DOHH2 (cell line): Measurements from ENCODE around the gene PARP9.

ENCODE experiments used
- H3F3A ChIP-seq: fragments of 200-600 bp; sonication (generic), shearing (Covaris generic); 2 replicates; pipeline ENCODE4 v1.6.0; 2016; ENCODE audit warnings: antibody characterized with exemption, mild to moderate bottlenecking; ENCODE audit not compliant: control insufficient read depth, insufficient read depth
- H3K27ac ChIP-seq: fragments of 200-600 bp; sonication (generic); 2 replicates; pipeline ENCODE4 v1.5.1; 2014; ENCODE audit warnings: low read depth, mild to moderate bottlenecking, low read length, moderate library complexity
- H3K27me3 ChIP-seq: fragments of 200-600 bp; sonication (generic); 2 replicates; pipeline ENCODE4 v1.6.1; 2014; ENCODE audit warnings: mild to moderate bottlenecking, low read length, mixed read lengths; ENCODE audit not compliant: control insufficient read depth
- H3K36me3 ChIP-seq: fragments of 200-600 bp; sonication (generic); 2 replicates; pipeline ENCODE4 v1.6.1; 2014; ENCODE audit warnings: mild to moderate bottlenecking, low read length, moderate library complexity, mixed read lengths; ENCODE audit not compliant: control insufficient read depth
- H3K4me1 ChIP-seq: fragments of 200-600 bp; sonication (generic); 2 replicates; pipeline ENCODE4 v1.6.1; 2014; ENCODE audit warnings: mild to moderate bottlenecking, low read length, mixed read lengths; ENCODE audit not compliant: control insufficient read depth
- H3K4me2 ChIP-seq: fragments of 200-600 bp; sonication (generic); 2 replicates; pipeline ENCODE4 v1.6.0; 2014; ENCODE audit warnings: mild to moderate bottlenecking, low read length, moderate library complexity
- H3K4me3 ChIP-seq: fragments of 200-600 bp; sonication (generic); 2 replicates; pipeline ENCODE4 v1.5.1; 2014; ENCODE audit warnings: mild to moderate bottlenecking, low read length, mixed read lengths
- H3K79me2 ChIP-seq: fragments of 200-600 bp; sonication (generic); 2 replicates; pipeline ENCODE4 v1.6.1; 2014; ENCODE audit warnings: mild to moderate bottlenecking, low read length, mixed read lengths; ENCODE audit not compliant: control insufficient read depth
- H3K9me2 ChIP-seq: fragments of 200-600 bp; sonication (generic); replicated peaks from 2 replicates; pipeline ENCODE4 v1.6.1; 2014; ENCODE audit warnings: mild to moderate bottlenecking, low read length, mixed read lengths; ENCODE audit not compliant: control insufficient read depth
- H3K9me3 ChIP-seq: fragments of 200-600 bp; sonication (generic); 2 replicates; pipeline ENCODE4 v1.6.1; 2014; ENCODE audit warnings: antibody characterized with exemption, low read length, mixed read lengths; ENCODE audit not compliant: control insufficient read depth, insufficient read depth
- H4K20me1 ChIP-seq: fragments of 200-600 bp; sonication (generic); 2 replicates; pipeline ENCODE4 v1.6.0; 2014; ENCODE audit warnings: low read depth, mild to moderate bottlenecking, antibody characterized with exemption, low read length, moderate library complexity; ENCODE audit not compliant: control insufficient read depth, insufficient read depth
- CTCF ChIP-seq: fragments of 200-600 bp; sonication (generic); IDR thresholded peaks from one replicate; pipeline ENCODE4 v1.5.1; 2014; ENCODE audit warnings: antibody characterized with exemption, mild to moderate bottlenecking, low read depth, low read length; ENCODE audit not compliant: poor library complexity, severe bottlenecking
- EZH2phosphoT487 ChIP-seq: fragments of 200-600 bp; sonication (generic); IDR thresholded peaks from 2 replicates; pipeline ENCODE4 v1.6.1; 2017; ENCODE audit warnings: borderline replicate concordance, mild to moderate bottlenecking, antibody characterized with exemption, low read length, moderate library complexity, mixed read lengths

Gene PARP9

GRCh38 chr3:122580470-122580869 lies 16.4 kb upstream of the PARP9 start:
- TF ChIP-seq CTCF (no peak), EZH2phosphoT487 (no peak)
- H3K79me2 ChIP-seq = no peaks in the 10 kb centered on the region
- H3K27me3 ChIP-seq = peaks cover 5% of the 10 kb centered on the region; the same call in 1 of the 2 replicates
- H3K27ac ChIP-seq = no peak overlapping the region
- no peaks in the 10 kb centered on the region for H4K20me1 ChIP-seq
- peaks cover 8% of the 10 kb centered on the region; the same call in 1 of the 2 replicates for H3F3A ChIP-seq
- no peak overlapping the region for H3K4me2 ChIP-seq
- H3K4me1 ChIP-seq = peaks cover 38% of the 10 kb centered on the region
- no peaks in the 10 kb centered on the region for H3K9me2 ChIP-seq
- H3K4me3 ChIP-seq = no peak overlapping the region
- H3K9me3 ChIP-seq = peaks cover 18% of the 10 kb centered on the region
- H3K36me3 ChIP-seq = no peaks in the 10 kb centered on the region

- TF ChIP-seq EZH2phosphoT487 (no peak), CTCF (no peak)
- peaks cover 46% of the 10 kb centered on the region for H3K4me1 ChIP-seq
- no peaks in the 10 kb centered on the region for H3K79me2 ChIP-seq
- H3K4me2 ChIP-seq = peak overlapping the region; percentile 61; the same call in 1 of the 2 replicates
- H3K9me3 ChIP-seq = peaks cover 18% of the 10 kb centered on the region
- peaks cover 11% of the 10 kb centered on the region for H3F3A ChIP-seq
- peak overlapping the region; percentile 52; the same call in 1 of the 2 replicates for H3K4me3 ChIP-seq
- no peaks in the 10 kb centered on the region for H4K20me1 ChIP-seq
- no peaks in the 10 kb centered on the region for H3K9me2 ChIP-seq
- H3K27me3 ChIP-seq = peaks cover 5% of the 10 kb centered on the region; the same call in 1 of the 2 replicates
- no peak overlapping the region for H3K27ac ChIP-seq
- no peaks in the 10 kb centered on the region for H3K36me3 ChIP-seq
Observed at GRCh38 chr3:122578069-122578740, 14.1 kb upstream of the PARP9 start.

GRCh38 chr3:122577409-122578031 lies 13.4 kb upstream of the PARP9 start, which contains the start of gene PARP15:
TSS of gene PARP15 (plus strand) at chr3:122577650. CDS start at chr3:122577668, 18 bp downstream.
- H4K20me1 ChIP-seq = no peaks in the 10 kb centered on the region
- no peaks in the 10 kb centered on the region for H3K9me2 ChIP-seq
- H3K79me2 ChIP-seq = no peaks in the 10 kb centered on the region
- H3K4me1 ChIP-seq = peaks cover 52% of the 10 kb centered on the region
- peaks cover 11% of the 10 kb centered on the region for H3F3A ChIP-seq
- no peak for TF ChIP-seq CTCF
- TF ChIP-seq EZH2phosphoT487 = no peak; the same call in 1 of the 2 replicates
- H3K4me2 ChIP-seq = peak within 1 kb of the TSS; percentile 61
- H3K9me3 ChIP-seq = peaks cover 16% of the 10 kb centered on the region
- H3K27ac ChIP-seq = no peak within 1 kb of the TSS
- peak within 1 kb of the TSS; percentile 52 for H3K4me3 ChIP-seq
- H3K36me3 ChIP-seq = no peaks in the 10 kb centered on the region
- peaks cover 5% of the 10 kb centered on the region; the same call in 1 of the 2 replicates for H3K27me3 ChIP-seq
